ENCODE data around the gene UPB1. TPM values are rescaled to one million over a fixed set of nuclear protein-coding genes. Genes with fewer than 3 reads are reported as not detected.
"Not testable (repeated sequence)": the region's sequence is repeated elsewhere in the genome, so short reads cannot be mapped to it uniquely, and the experiment has no call there.

The UPB1 gene
- total RNA-seq, 1 donor from 2014 or later = 0.83 TPM

- no peak for DNase-seq (ENCODE audit: low spot score)
These were observed 13.5 kb upstream of the UPB1 start for GRCh38 chr22:24481641-24482040.

DNA sequence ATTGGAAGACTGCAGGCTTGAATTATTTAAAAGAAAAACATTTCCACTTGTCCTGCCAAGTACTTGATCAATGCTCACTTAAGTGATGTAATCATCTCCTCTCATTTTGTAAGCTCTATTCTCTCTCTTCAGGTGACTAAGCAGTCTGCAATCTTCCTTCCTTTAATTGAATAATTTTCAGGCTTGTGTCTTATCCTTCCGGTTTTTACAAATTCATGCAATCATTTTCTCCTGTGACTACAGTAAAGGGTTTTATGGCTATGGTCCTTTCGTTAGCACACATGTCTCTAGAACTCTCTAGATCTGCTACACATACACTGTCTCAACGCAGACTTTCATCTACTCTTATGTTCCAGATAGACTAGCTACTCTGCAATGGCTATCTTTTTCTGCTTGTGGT, 12.6 kb upstream of the UPB1 start:
- DNase-seq (ENCODE audit: low spot score) = no peak

- no peak for DNase-seq (ENCODE audit: low spot score)
These were observed 12.1 kb upstream of the UPB1 start for GRCh38 chr22:24482998-24483397.

DNA sequence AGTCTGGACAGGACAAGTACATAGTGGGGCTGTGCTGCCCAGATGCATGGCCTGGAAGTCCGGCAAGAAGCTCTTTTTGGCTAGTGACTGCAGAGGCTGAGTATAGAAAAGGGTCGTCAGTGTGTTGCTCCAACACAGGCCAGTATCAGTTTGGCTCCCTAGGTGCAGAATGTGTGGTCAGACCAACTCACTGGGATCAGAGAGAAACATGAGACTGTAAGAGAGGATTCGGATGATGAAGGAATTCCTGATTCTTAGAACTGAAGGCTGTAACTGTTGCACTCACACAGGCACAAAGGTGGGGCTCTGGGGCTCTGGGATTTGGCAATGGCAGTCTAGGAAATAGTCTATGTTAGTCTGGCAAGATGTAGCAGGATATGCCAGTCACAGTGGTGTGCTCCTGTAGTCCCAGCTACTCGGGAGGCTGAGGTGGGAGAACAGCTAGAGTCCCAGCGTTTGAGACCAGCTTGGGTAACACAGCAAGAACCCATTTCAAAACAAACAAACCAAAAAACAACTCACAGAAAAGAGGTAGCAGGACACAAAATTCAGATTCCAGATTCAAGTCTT, 11.1 kb upstream of the UPB1 start:
- DNase-seq (ENCODE audit: low spot score) = no peak

GRCh38 chr22:24485170-24485569, 10.0 kb upstream of the UPB1 start:
- no peak for DNase-seq (ENCODE audit: low spot score)

DNA sequence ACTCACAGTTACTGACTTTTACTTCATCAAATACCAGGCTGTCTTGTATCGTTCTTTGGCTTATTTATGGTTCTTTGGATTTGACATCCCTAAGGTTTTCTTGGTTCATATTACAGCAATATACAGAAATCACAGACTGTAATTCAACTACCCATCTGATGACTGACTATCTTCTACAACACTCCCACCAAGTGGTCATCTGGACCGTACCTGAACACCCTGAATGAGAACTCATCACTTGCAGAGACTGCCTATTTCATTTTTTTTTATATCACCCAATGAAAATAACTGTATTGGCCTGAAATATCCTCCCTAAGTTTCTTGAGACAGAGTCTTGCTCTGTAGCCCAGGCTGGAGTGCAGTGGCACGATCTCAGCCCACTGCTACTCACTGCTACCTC, 9.5 kb upstream of the UPB1 start:
- no peak for DNase-seq (ENCODE audit: low spot score)

- DNase-seq (ENCODE audit: low spot score) = no peak
These were observed 8.6 kb upstream of the UPB1 start for GRCh38 chr22:24486501-24486921.

GRCh38 chr22:24489011-24489410, 6.1 kb upstream of the UPB1 start:
- no peak for DNase-seq (ENCODE audit: low spot score)

DNA sequence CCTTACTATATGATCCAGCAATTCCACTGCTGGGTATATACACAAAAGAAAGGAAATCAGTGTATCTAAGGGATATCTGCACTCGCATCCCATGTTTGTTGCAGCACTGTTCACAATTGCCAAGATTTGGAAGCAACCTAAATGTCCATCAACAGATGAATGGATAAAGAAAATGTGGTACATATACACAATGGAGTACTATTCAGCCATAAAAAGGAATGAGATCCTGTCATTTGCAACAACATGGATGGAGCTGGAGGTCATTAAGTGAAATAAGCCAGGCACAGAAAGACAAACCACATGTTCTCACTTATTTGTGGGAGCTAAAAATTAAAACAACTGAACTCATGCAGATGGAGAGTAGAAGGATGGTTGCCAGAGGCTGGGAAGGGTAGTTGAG, 5.7 kb upstream of the UPB1 start:
- not testable (repeated sequence) for DNase-seq (ENCODE audit: low spot score)

- DNase-seq (ENCODE audit: low spot score) = no peak
These were observed 2.7 kb upstream of the UPB1 start for GRCh38 chr22:24492391-24492790.

DNA sequence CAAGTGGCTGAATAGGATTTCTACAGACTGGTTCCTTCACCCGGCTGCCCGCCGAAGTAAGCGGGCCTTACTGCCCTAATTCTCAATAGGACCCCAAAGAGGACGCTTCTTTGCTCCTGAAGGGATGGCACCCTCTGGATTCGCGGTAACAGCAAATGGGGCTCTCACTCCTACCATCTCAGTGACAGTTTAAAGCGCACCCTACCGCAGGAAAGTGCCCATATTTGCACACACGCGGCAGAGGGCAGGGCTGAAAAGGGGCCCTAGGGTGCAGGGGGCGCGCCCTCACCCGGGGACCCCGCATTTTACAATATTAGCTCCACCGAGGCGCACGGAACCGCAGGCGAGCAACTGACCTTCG, 985 bp upstream of the UPB1 start:
- no peak for DNase-seq (ENCODE audit: low spot score)

DNA sequence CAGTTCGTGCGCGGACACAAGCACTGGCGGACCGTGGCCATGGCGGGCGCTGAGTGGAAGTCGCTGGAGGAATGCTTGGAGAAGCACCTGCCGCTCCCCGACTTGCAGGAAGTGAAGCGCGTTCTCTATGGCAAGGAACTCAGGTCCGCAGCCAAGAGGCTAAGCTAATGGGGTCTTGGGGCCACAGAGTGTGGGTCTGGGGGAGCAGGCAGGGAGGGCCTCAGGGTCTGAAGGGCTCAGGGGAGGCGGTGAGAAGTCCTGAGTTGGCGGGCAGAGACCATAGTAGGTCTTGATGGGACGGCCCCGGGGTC, 188 bp downstream of the UPB1 start:
- no peak for DNase-seq (ENCODE audit: low spot score)

DNA sequence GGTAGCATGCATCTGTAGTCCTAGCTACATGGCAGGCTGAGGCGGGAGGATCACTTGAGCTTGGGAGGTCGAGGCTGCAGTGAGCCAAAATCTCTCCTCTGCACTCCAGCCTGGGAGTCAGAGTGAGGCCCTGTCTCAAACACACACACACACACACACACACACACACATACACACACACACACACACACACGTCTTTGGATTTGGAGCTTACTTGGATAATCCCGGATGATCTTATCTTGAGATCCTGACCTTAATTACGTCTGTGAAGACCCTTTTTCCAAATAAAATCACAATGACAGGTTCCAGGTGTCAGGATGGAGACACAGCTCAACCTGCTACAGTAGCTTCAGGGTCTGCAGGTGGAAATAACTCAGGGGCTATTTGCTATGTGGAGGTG, 1.1 kb downstream of the UPB1 start:
- no peak for DNase-seq (ENCODE audit: low spot score)

- no peak for DNase-seq (ENCODE audit: low spot score)
These were observed 1.5 kb downstream of the UPB1 start for GRCh38 chr22:24496661-24497060.

- no peak for DNase-seq (ENCODE audit: low spot score)
These were observed 2.7 kb downstream of the UPB1 start for GRCh38 chr22:24497841-24498258.

- DNase-seq (ENCODE audit: low spot score) = no peak
These were observed 3.7 kb downstream of the UPB1 start for GRCh38 chr22:24498824-24499223.

DNA sequence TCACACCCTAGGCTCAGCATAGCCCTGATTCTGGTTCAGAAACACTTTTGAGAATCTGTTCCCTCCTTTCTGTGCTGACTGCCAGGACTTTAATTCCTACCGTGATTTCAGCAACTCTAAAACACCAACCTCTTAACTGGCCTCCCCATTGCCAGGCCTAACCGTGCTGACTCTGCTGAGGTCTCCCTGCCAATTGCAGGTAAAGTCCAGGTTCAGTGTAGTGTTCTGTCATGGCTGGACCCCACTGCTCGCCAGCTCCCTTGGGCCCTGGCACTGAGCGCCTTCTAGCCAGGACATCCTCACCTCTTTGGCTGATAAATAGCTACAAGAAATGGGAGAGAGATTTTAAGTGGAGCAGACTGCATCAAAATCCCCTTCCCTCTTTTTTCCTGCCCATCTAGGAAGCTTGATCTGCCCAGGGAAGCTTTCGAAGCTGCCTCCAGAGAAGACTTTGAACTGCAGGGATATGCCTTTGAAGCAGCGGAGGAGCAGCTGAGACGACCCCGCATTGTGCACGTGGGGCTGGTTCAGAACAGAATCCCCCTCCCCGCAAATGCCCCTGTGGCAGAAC, 4.7 kb downstream of the UPB1 start:
- no peak for DNase-seq (ENCODE audit: low spot score)

- peak; percentile 78 for DNase-seq (ENCODE audit: low spot score)
These were observed 5.2 kb downstream of the UPB1 start for GRCh38 chr22:24500277-24500820.

- no peak for DNase-seq (ENCODE audit: low spot score)
These were observed 6.3 kb downstream of the UPB1 start for GRCh38 chr22:24501301-24502005.

DNA sequence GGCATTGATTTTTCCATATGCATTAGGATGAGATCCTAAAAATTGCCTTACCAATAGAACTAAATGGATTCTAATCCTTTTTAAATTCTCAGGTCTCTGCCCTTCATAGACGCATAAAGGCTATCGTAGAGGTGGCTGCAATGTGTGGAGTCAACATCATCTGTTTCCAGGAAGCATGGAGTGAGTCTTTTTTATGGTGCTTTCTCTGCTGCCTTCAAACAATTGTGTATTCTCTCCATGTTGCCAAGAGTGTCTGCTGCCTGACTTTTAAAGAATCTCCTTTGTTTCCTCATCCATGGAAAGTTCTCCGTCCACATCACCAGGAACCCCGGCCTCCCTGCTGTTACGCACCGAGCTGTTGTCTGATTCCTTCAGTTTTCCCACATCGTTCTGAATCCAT, 6.9 kb downstream of the UPB1 start:
- no peak for DNase-seq (ENCODE audit: low spot score)

- DNase-seq (ENCODE audit: low spot score) = no peak
These were observed 7.4 kb downstream of the UPB1 start for GRCh38 chr22:24502541-24502940.

- DNase-seq (ENCODE audit: low spot score) = peak; percentile 70
These were observed 8.2 kb downstream of the UPB1 start for GRCh38 chr22:24503137-24503842.

DNA sequence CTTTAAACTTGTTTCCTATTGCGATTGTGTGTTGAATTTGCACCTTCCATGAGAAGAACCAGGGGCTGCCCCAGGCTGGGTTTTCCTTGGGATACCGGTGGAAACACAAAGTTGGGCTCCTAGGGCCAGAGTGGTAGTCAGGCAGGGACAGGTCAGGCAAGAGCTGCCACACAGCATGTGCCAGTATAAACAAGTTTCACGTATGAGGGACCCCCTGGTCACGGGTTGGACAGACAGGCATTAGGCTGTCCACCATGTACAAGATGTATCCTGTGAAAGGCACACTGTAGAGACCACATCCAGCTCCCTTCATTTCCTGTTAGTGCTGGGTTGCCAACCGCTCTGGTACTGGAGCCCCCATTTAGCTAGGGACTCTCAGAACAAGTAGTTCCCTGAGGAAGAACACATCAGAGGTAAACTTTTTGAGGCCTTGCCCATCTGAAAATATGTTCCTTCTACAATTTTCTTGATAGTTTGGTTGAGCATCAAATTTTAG, 8.8 kb downstream of the UPB1 start:
- DNase-seq (ENCODE audit: low spot score) = no peak

All from mucosa of gallbladder (tissue), 1 donor.